ENCODE results near the gene TBC1D1.

Gene TBC1D1

GRCh38 chr4:37872310-37872988 lies 18.4 kb upstream of the TBC1D1 start:
- TF ChIP-seq REST (IDR thresholded peaks at IDR 0.05; ENCODE audit: insufficient read depth in 1 of 2, low read depth in 2 of 2, low read length in 2 of 2) (no peak), FOXP2 (optimal IDR thresholded peaks at IDR 0.05; ENCODE audit: borderline replicate concordance, extremely low read depth, extremely low read length, insufficient read depth) (no peak), TAF1 (IDR thresholded peaks at IDR 0.05; ENCODE audit: borderline replicate concordance, insufficient read depth, low read length) (no peak), SIN3A (IDR thresholded peaks at IDR 0.05; ENCODE audit: borderline replicate concordance, insufficient read depth, low read length) (no peak)

- no peak for TF ChIP-seq TAF1 (IDR thresholded peaks at IDR 0.05; ENCODE audit: borderline replicate concordance, insufficient read depth, low read length)
- TF ChIP-seq REST (IDR thresholded peaks at IDR 0.05; ENCODE audit: insufficient read depth in 1 of 2, low read depth in 2 of 2, low read length in 2 of 2) = no peak
- TF ChIP-seq FOXP2 (optimal IDR thresholded peaks at IDR 0.05; ENCODE audit: borderline replicate concordance, extremely low read depth, extremely low read length, insufficient read depth) = no peak
- no peak for TF ChIP-seq SIN3A (IDR thresholded peaks at IDR 0.05; ENCODE audit: borderline replicate concordance, insufficient read depth, low read length)
- no peak for TF ChIP-seq POLR2AphosphoS5 (IDR thresholded peaks at IDR 0.05; ENCODE audit: low read depth, low read length)
Measured at GRCh38 chr4:37873386-37873785, 17.5 kb upstream of the TBC1D1 start.

GRCh38 chr4:37876156-37876555 lies 14.7 kb upstream of the TBC1D1 start:
- TF ChIP-seq TAF1 (IDR thresholded peaks at IDR 0.05; ENCODE audit: borderline replicate concordance, insufficient read depth, low read length) = no peak
- TF ChIP-seq SIN3A (IDR thresholded peaks at IDR 0.05; ENCODE audit: borderline replicate concordance, insufficient read depth, low read length) = no peak
- TF ChIP-seq POLR2AphosphoS5 (IDR thresholded peaks at IDR 0.05; ENCODE audit: low read depth, low read length) = no peak
- TF ChIP-seq FOXP2 (optimal IDR thresholded peaks at IDR 0.05; ENCODE audit: borderline replicate concordance, extremely low read depth, extremely low read length, insufficient read depth) = no peak
- no peak for TF ChIP-seq REST (IDR thresholded peaks at IDR 0.05; ENCODE audit: insufficient read depth in 1 of 2, low read depth in 2 of 2, low read length in 2 of 2)

GRCh38 chr4:37879365-37879764 lies 11.5 kb upstream of the TBC1D1 start:
- TF ChIP-seq REST (IDR thresholded peaks at IDR 0.05; ENCODE audit: insufficient read depth in 1 of 2, low read depth in 2 of 2, low read length in 2 of 2) (no peak), POLR2AphosphoS5 (IDR thresholded peaks at IDR 0.05; ENCODE audit: low read depth, low read length) (no peak), TAF1 (IDR thresholded peaks at IDR 0.05; ENCODE audit: borderline replicate concordance, insufficient read depth, low read length) (no peak), SIN3A (IDR thresholded peaks at IDR 0.05; ENCODE audit: borderline replicate concordance, insufficient read depth, low read length) (no peak), FOXP2 (optimal IDR thresholded peaks at IDR 0.05; ENCODE audit: borderline replicate concordance, extremely low read depth, extremely low read length, insufficient read depth) (no peak)
